HepG2 (cell line): ENCODE data around the gene MVB12A. TPM values are rescaled to one million over a fixed set of nuclear protein-coding genes. Genes with fewer than 3 reads are reported as not detected.

Experiments
- ATAC-seq: fragments of 200-7000 bp; cut with Tn5 transposase; 3 replicates; pipeline ENCODE4 v1.9.1; 2020; ENCODE audit warnings: mild to moderate bottlenecking, moderate library complexity
- BruUV-seq: library from RNA; stranded (reverse); fragments of 400-500 nt; replicated peaks from 2 replicates; lab custom pipeline; 2021; lab: Mats Ljungman, UMichigan
- CTCF ChIA-PET: fragments of 300-600 bp; formaldehyde crosslinking; extraction: SDS; loops from one replicate; lab custom pipeline; 2021; ENCODE audit warnings: low total read pairs, inconsistent platforms, low intra/inter-chr PET ratio; lab: Yijun Ruan, JAX
- POLR2A ChIA-PET: fragments of 350-600 bp; sonication (Branson Sonifier 250); formaldehyde crosslinking; loops from one replicate; lab custom pipeline; 2020; ENCODE audit warnings: antibody characterized with exemption, inconsistent platforms; lab: Yijun Ruan, JAX
- DNase-seq: peaks from one replicate; pipeline ENCODE4 v3.0.0-alpha.2; 2015; ENCODE audit warnings: low spot score
- FAIRE-seq: peaks from 3 replicates; lab custom pipeline; 2011; peaks lifted over from hg19 to GRCh38; lab: Jason Lieb, UNC
- H2AFZ ChIP-seq: one replicate; pipeline ENCODE4 v1.6.1; 2011; ENCODE audit warnings: low read length, inconsistent platforms
- H3K27ac ChIP-seq: fragments of 300-600 bp; 3 replicates; pipeline ENCODE4 v1.8.0; 2011; ENCODE audit warnings: mixed run types, mild to moderate bottlenecking, mixed read lengths, low read length, inconsistent platforms; ENCODE audit not compliant: insufficient read depth; ENCODE audit errors: extremely low read length
- H3K27me3 ChIP-seq, 2 experiments: fragments of 200-600 bp in 1 of 2; 2 replicates in 1 of 2; 3 replicates in 1 of 2; pipeline versions ENCODE4 v1.6.0 to v1.8.0; 2011; ENCODE audit warnings: low read length in 2 of 2, mild to moderate bottlenecking in 2 of 2, moderate library complexity in 2 of 2, inconsistent platforms in 1 of 2; ENCODE audit not compliant: insufficient read depth in 2 of 2, control insufficient read depth in 1 of 2
- H3K36me3 ChIP-seq, 2 experiments: fragments of 200-600 bp in 1 of 2; replicated peaks in 1 of 2; 2 replicates in 1 of 2; 3 replicates in 1 of 2; pipeline versions ENCODE4 v1.5.1 to v1.8.0; 2011; ENCODE audit warnings: low read length in 2 of 2, inconsistent platforms in 1 of 2; ENCODE audit not compliant: insufficient read depth in 2 of 2, control insufficient read depth in 1 of 2
- H3K4me1 ChIP-seq: 2 replicates; pipeline ENCODE4 v1.5.1; 2012; ENCODE audit warnings: low read length, inconsistent platforms; ENCODE audit not compliant: insufficient read depth
- H3K4me2 ChIP-seq: 2 replicates; pipeline ENCODE4 v1.6.0; 2011; ENCODE audit warnings: low read depth, low read length, inconsistent platforms
- H3K4me3 ChIP-seq, 3 experiments: fragments of 200-600 bp in 1 of 3; sonication (generic), shearing (Covaris generic) in 1 of 3; replicated peaks in 1 of 3; 2 replicates each; pipeline ENCODE4 v1.5.1; 2011 to 2016; ENCODE audit warnings: low read length in 3 of 3, inconsistent platforms in 2 of 3, low read depth in 2 of 3, mild to moderate bottlenecking in 2 of 3, control low read depth in 1 of 3, mixed read lengths in 1 of 3; ENCODE audit not compliant: insufficient read depth in 1 of 3
- H3K79me2 ChIP-seq: one replicate; pipeline ENCODE4 v1.6.1; 2011; ENCODE audit warnings: low read length, inconsistent platforms; ENCODE audit not compliant: insufficient read depth
- H3K9ac ChIP-seq: 2 replicates; pipeline ENCODE4 v1.6.0; 2011; ENCODE audit warnings: mild to moderate bottlenecking, low read depth, low read length, inconsistent platforms; ENCODE audit not compliant: insufficient read depth
- H3K9me3 ChIP-seq: 2 replicates; pipeline ENCODE4 v1.5.1; 2012; ENCODE audit warnings: mild to moderate bottlenecking, low read length
- H4K20me1 ChIP-seq: 2 replicates; pipeline ENCODE4 v1.6.0; 2011; ENCODE audit warnings: inconsistent platforms, mild to moderate bottlenecking, low read length, moderate library complexity; ENCODE audit not compliant: insufficient read depth
- CCAR2 ChIP-seq: fragments of 200-400 bp; formaldehyde crosslinking; optimal IDR thresholded peaks from 2 replicates; pipeline ENCODE3; 2018; ENCODE audit warnings: low read depth, mild to moderate bottlenecking, low read length, moderate library complexity
- DR1 ChIP-seq: sonication (generic); formaldehyde crosslinking; IDR thresholded peaks from 2 replicates; pipeline ENCODE4 v1.8.0; 2021; ENCODE audit warnings: mild to moderate bottlenecking, missing genetic modification reagents, inconsistent platforms
- HNF1A ChIP-seq, 2 experiments: sonication (generic) in 1 of 2; formaldehyde crosslinking in 1 of 2; IDR thresholded peaks; 2 replicates each; pipeline versions ENCODE4 v1.4.0 to v1.6.1; 2016 to 2020; ENCODE audit warnings: borderline replicate concordance in 1 of 2, low read depth in 1 of 2, mild to moderate bottlenecking in 1 of 2, missing genetic modification reagents in 1 of 2
- PTBP1 ChIP-seq: fragments of 200-400 bp; formaldehyde crosslinking; IDR thresholded peaks from 2 replicates; pipeline ENCODE4 v1.6.1; 2018; ENCODE audit warnings: low read length, low read depth; ENCODE audit not compliant: poor library complexity, severe bottlenecking
- RBFOX2 ChIP-seq: fragments of 200-400 bp; formaldehyde crosslinking; IDR thresholded peaks from 2 replicates; pipeline ENCODE4 v1.6.1; 2017; ENCODE audit warnings: low read depth, mild to moderate bottlenecking, low read length
- RBM22 ChIP-seq: fragments of 200-400 bp; formaldehyde crosslinking; optimal IDR thresholded peaks from 2 replicates; pipeline ENCODE3; 2017; ENCODE audit warnings: mild to moderate bottlenecking, low read length, moderate library complexity
- RFX5 ChIP-seq: IDR thresholded peaks from 2 replicates; pipeline ENCODE4 v1.6.1; 2011; ENCODE audit warnings: low read depth, low read length, improper control_type of control experiment
- SAFB2 ChIP-seq: sonication (generic); formaldehyde crosslinking; IDR thresholded peaks from 2 replicates; pipeline ENCODE4 v1.5.1; 2020; ENCODE audit warnings: missing genetic modification reagents, low read depth, mild to moderate bottlenecking, borderline replicate concordance
- ZFP62 ChIP-seq: sonication (generic); formaldehyde crosslinking; IDR thresholded peaks from 2 replicates; pipeline ENCODE4 v1.4.0; 2020; ENCODE audit warnings: missing genetic modification reagents
- ZNF354B ChIP-seq: sonication (generic); formaldehyde crosslinking; IDR thresholded peaks from 2 replicates; pipeline ENCODE4 v1.8.0; 2022; ENCODE audit warnings: mild to moderate bottlenecking, missing genetic modification reagents
- ZNF44 ChIP-seq: sonication (generic); formaldehyde crosslinking; IDR thresholded peaks from 2 replicates; pipeline ENCODE4 v1.5.1; 2020; ENCODE audit warnings: mild to moderate bottlenecking, missing genetic modification reagents
- ZNF652 ChIP-seq: IDR thresholded peaks from 2 replicates; pipeline ENCODE4 v1.6.1; 2016; ENCODE audit warnings: low read depth, borderline replicate concordance
- ZNF772 ChIP-seq: sonication (generic); formaldehyde crosslinking; IDR thresholded peaks from 2 replicates; pipeline ENCODE4 v1.5.0; 2020; ENCODE audit warnings: mild to moderate bottlenecking, missing genetic modification reagents
- ZNF891 ChIP-seq: sonication (generic); formaldehyde crosslinking; IDR thresholded peaks from 2 replicates; pipeline ENCODE4 v1.5.0; 2020; ENCODE audit warnings: mild to moderate bottlenecking, missing genetic modification reagents
- WGBS: methylation state at CpG from one replicate; pipeline ENCODE4 v1.1.6; 2017; ENCODE audit warnings: low lambda C conversion rate; 5-methylcytosine and 5-hydroxymethylcytosine counted together
- in situ Hi-C: cut with HindIII; loops from 2 replicates; pipeline ENCODE4 v1.10.0; 2017; ENCODE audit warnings: low pct_unique_long_range_greater_than_20kb; ENCODE audit not compliant: extremely low pct_ligation_motif_present
- intact Hi-C: fragments of 100-400 bp; cut with micrococcal nuclease; formaldehyde crosslinking; loops from one replicate; pipeline ENCODE4 v1.10.0; 2022; ENCODE audit not compliant: unreplicated experiment
- polyA plus RNA-seq, 8 experiments: library from polyadenylated mRNA; depleted of rRNA in 3 of 8; stranded (reverse) in 7 of 8; unstranded in 1 of 8; fragments of >200 nt; fragmentation: Illumina TruSeq in 4 of 8; extraction: Trizol in 4 of 8; gene quantifications; 2 replicates each; pipeline versions ENCODE4 v1.2.1 to v1.2.3, GENCODE V29; 2011 to 2016; ENCODE audit warnings: low read depth in 4 of 8, missing spikeins in 1 of 8, mixed read lengths in 1 of 8; ENCODE audit not compliant: insufficient read depth in 1 of 8
- total RNA-seq, 5 experiments: library from RNA; depleted of rRNA; stranded (reverse); fragments of >200 nt; fragmentation: Illumina TruSeq; extraction: Trizol; gene quantifications; 2 replicates each; pipeline ENCODE4 v1.2.3, GENCODE V29; 2016; ENCODE audit warnings: low read depth in 1 of 5
- TF ChIP-seq, protein P1 (sequence below): sonication (generic); formaldehyde crosslinking; IDR thresholded peaks from 2 replicates; pipeline ENCODE4 v1.9.0; 2021; ENCODE audit warnings: missing genetic modification reagents, borderline replicate concordance

The MVB12A gene
- total and polyA plus RNA-seq, 2 of the 13 experiments (the other 11 are each of a cell fraction or from before 2014, with no cell fraction given), result 35.7 to 36.1 TPM

- Histone ChIP-seq H3K9me3 (no peaks in the 10 kb centered on the region), H2AFZ (peak overlapping the region; percentile 11), H3K27me3 (peaks cover 0 to 8% of the 10 kb centered on the region in 2 experiments; a peak in 3 of 5 replicates), H4K20me1 (no peaks in the 10 kb centered on the region), H3K79me2 (no peaks in the 10 kb centered on the region), H3K4me2 (no peak overlapping the region)
- no peak for ATAC-seq
- no TSS peak for BruUV-seq
- no peak for FAIRE-seq
- POLR2A ChIA-PET, result no interaction called here
- in situ Hi-C loops, result no loop called here
- TF ChIP-seq, protein P1, sequence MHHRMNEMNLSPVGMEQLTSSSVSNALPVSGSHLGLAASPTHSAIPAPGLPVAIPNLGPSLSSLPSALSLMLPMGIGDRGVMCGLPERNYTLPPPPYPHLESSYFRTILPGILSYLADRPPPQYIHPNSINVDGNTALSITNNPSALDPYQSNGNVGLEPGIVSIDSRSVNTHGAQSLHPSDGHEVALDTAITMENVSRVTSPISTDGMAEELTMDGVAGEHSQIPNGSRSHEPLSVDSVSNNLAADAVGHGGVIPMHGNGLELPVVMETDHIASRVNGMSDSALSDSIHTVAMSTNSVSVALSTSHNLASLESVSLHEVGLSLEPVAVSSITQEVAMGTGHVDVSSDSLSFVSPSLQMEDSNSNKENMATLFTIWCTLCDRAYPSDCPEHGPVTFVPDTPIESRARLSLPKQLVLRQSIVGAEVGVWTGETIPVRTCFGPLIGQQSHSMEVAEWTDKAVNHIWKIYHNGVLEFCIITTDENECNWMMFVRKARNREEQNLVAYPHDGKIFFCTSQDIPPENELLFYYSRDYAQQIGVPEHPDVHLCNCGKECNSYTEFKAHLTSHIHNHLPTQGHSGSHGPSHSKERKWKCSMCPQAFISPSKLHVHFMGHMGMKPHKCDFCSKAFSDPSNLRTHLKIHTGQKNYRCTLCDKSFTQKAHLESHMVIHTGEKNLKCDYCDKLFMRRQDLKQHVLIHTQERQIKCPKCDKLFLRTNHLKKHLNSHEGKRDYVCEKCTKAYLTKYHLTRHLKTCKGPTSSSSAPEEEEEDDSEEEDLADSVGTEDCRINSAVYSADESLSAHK (CRISPR knock-in tag), result no peak
- TF ChIP-seq ZNF891 (CRISPR knock-in tag), result no peak
- no peak for TF ChIP-seq ZNF772
- no peak for TF ChIP-seq CCAR2
- TF ChIP-seq RBM22, result no peak
- no peak for TF ChIP-seq DR1 (CRISPR knock-in tag)
- TF ChIP-seq RFX5, result no peak
- no peak for TF ChIP-seq ZNF354B (CRISPR knock-in tag)
- no peak for TF ChIP-seq PTBP1
- no peak for TF ChIP-seq ZNF652
- no peak for TF ChIP-seq ZFP62
- TF ChIP-seq HNF1A (IDR thresholded peaks at IDR 0.05; ENCODE audit: low read depth), result no peak
- TF ChIP-seq HNF1A (CRISPR knock-in tag; IDR thresholded peaks at IDR 0.05; ENCODE audit: borderline replicate concordance), result no peak
- TF ChIP-seq SAFB2 (CRISPR knock-in tag), result no peak
- no peak for TF ChIP-seq RBFOX2
- TF ChIP-seq ZNF44 (CRISPR knock-in tag), result no peak
- TF ChIP-seq, all 625 proteins: peak for 0
- H3K4me1 ChIP-seq, result peaks cover 24% of the 10 kb centered on the region
- CTCF ChIA-PET, result no interaction called here
- no peak overlapping the region for H3K4me3 ChIP-seq
- 61% methylated on average over 8 of the region's 13 CpGs for WGBS
- H3K9ac ChIP-seq, result no peak overlapping the region
- intact Hi-C loops, result no loop called here
- H3K36me3 ChIP-seq, result no peaks in the 10 kb centered on the region
- H3K27ac ChIP-seq, result no peak overlapping the region
- no peak for DNase-seq
Observed at GRCh38 chr19:17378271-17378670, 41.6 kb upstream of the MVB12A start.
